Mucosa of rectum (tissue), 2 donors: Measurements from ENCODE around the gene STK35.

Source experiments
- H3K27ac ChIP-seq, 2 donors: one replicate each; pipeline ENCODE4 v1.7.0; 2013; ENCODE audit warnings: inconsistent platforms in 2 of 2, low read depth in 2 of 2, low read length in 2 of 2
- H3K27me3 ChIP-seq, 2 donors: one replicate each; pipeline ENCODE4 v1.7.0; 2013; ENCODE audit warnings: low read length in 2 of 2; ENCODE audit not compliant: control insufficient read depth in 2 of 2, insufficient read depth in 2 of 2
- H3K36me3 ChIP-seq, 2 donors: one replicate each; pipeline ENCODE4 v1.7.0; 2013; ENCODE audit warnings: low read length in 2 of 2; ENCODE audit not compliant: control insufficient read depth in 2 of 2, insufficient read depth in 2 of 2
- H3K4me1 ChIP-seq, 2 donors: one replicate each; pipeline ENCODE4 v1.7.0; 2013; ENCODE audit warnings: low read length in 2 of 2, mild to moderate bottlenecking in 1 of 2; ENCODE audit not compliant: control insufficient read depth in 2 of 2, insufficient read depth in 2 of 2
- H3K4me3 ChIP-seq, 2 donors: one replicate each; pipeline ENCODE4 v1.7.0; 2013; ENCODE audit warnings: low read length in 2 of 2
- H3K9ac ChIP-seq, 2 donors: one replicate each; pipeline ENCODE4 v1.7.0; 2013; ENCODE audit warnings: low read length in 2 of 2, low read depth in 1 of 2, mild to moderate bottlenecking in 1 of 2
- H3K9me3 ChIP-seq, 2 donors: one replicate each; pipeline ENCODE4 v1.7.0; 2013; ENCODE audit warnings: low read length in 2 of 2; ENCODE audit not compliant: control insufficient read depth in 2 of 2
- donor health status: healthy.
- donor health status: Normal muscosa, but diverticular disease.

STK35 gene

GRCh38 chr20:2101057-2101864 is at the start of gene STK35:
Gene STK35, plus strand, starts transcription at chr20:2101827. Its CDS starts 55 bp downstream, at chr20:2101882.
- Histone ChIP-seq H3K27me3 (no peaks in the 10 kb centered on the region), H3K4me3 (peak within 1 kb of the TSS; percentile 94 to 96), H3K9ac (peak within 1 kb of the TSS; percentile 93 to 98), H3K4me1 (peaks cover 28% of the 10 kb centered on the region in 2 donors), H3K9me3 (no peaks in the 10 kb centered on the region), H3K36me3 (peaks cover under 1% of the 10 kb centered on the region in 2 donors), H3K27ac (peak within 1 kb of the TSS; percentile 100)

DNA sequence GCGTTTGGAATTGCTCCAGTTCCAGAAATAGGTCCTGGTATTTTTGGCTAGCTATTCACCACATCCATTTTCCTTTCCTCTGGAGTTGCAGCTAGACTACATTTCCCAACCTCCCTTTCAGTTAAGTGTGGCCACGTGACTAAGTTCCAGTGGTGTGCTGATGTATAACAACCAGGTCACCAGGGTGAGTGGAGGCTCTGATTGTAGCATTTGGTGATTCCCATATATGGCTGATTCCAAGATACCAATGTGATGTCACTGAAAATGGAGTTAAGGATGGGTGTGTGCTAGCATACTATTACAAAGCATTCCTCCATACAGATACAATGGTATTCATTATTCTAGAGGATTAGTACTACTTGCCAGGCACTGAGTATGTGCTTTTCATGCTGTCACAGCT is 49.7 kb upstream of the STK35 start:
- Histone ChIP-seq H3K27me3 (peaks cover 5 to 6% of the 10 kb centered on the region in 2 donors), H3K4me3 (no peak overlapping the region), H3K9ac (no peak overlapping the region), H3K36me3 (no peaks in the 10 kb centered on the region), H3K9me3 (no peaks in the 10 kb centered on the region), H3K4me1 (no peaks in the 10 kb centered on the region), H3K27ac (no peak overlapping the region)

DNA sequence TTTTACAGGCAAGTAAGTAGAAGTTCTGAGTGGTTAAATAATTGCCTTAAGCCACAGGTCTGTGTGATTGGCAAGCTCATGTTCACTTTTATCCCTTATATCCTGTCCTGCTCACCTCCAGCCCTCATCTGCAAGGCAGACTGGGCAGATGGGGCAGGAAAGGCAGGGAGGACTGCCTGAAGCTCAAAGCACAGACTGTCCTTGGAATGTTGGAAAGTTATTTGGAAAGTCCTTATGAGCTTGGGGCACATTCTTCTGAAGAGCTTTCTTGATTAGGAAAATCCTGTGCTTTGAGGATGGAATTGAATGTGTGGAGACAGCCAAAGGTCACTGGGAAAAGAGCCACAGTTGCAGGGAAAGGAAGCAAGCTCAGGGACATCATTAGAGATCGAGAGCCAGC is 48.9 kb upstream of the STK35 start:
- Histone ChIP-seq H3K4me1 (no peaks in the 10 kb centered on the region), H3K36me3 (no peaks in the 10 kb centered on the region), H3K4me3 (no peak overlapping the region), H3K27ac (no peak overlapping the region), H3K9me3 (no peaks in the 10 kb centered on the region), H3K9ac (no peak overlapping the region), H3K27me3 (peaks cover 5 to 6% of the 10 kb centered on the region in 2 donors)

- Histone ChIP-seq H3K4me1 (no peaks in the 10 kb centered on the region), H3K36me3 (no peaks in the 10 kb centered on the region), H3K9me3 (no peaks in the 10 kb centered on the region), H3K9ac (no peak overlapping the region), H3K27me3 (peaks cover 5 to 6% of the 10 kb centered on the region in 2 donors), H3K27ac (no peak overlapping the region), H3K4me3 (no peak overlapping the region)
Observed at GRCh38 chr20:2053615-2054014, 48.0 kb upstream of the STK35 start.

GRCh38 chr20:2054911-2055310 is 46.7 kb upstream of the STK35 start:
- Histone ChIP-seq H3K36me3 (no peaks in the 10 kb centered on the region), H3K27ac (no peak overlapping the region), H3K4me1 (no peaks in the 10 kb centered on the region), H3K27me3 (peaks cover 4 to 5% of the 10 kb centered on the region in 2 donors), H3K4me3 (no peak overlapping the region), H3K9ac (no peak overlapping the region), H3K9me3 (no peaks in the 10 kb centered on the region)

GRCh38 chr20:2059411-2059810 is 42.2 kb upstream of the STK35 start:
- no peaks in the 10 kb centered on the region for H3K9me3 ChIP-seq
- no peak overlapping the region for H3K4me3 ChIP-seq
- H3K27ac ChIP-seq = no peak overlapping the region
- peaks cover 4 to 5% of the 10 kb centered on the region in 2 donors for H3K27me3 ChIP-seq
- no peaks in the 10 kb centered on the region for H3K36me3 ChIP-seq
- no peak overlapping the region for H3K9ac ChIP-seq
- no peaks in the 10 kb centered on the region for H3K4me1 ChIP-seq

DNA sequence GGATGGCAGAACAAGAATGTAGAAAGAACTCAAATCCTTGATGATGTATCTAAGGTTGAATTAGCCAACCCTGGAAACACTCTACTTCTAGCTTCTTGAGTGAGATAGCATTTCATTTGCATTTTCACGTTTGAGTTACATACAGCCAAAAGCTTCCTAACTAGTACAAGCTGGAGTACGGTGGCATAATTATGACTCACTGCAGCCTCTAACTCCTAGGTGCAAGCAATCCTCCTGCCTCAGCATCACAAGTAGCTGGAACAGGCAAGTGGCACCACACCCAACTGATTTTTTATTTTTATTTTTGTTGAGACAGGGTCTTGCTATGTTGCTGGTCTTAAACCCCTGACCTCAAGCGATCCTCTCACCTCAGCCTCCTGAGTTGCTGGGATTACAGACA is 36.5 kb upstream of the STK35 start:
- H3K27ac ChIP-seq = no peak overlapping the region
- no peak overlapping the region for H3K9ac ChIP-seq
- H3K4me1 ChIP-seq = no peaks in the 10 kb centered on the region
- no peaks in the 10 kb centered on the region for H3K36me3 ChIP-seq
- peaks cover 5 to 8% of the 10 kb centered on the region in 2 donors for H3K27me3 ChIP-seq
- no peaks in the 10 kb centered on the region for H3K9me3 ChIP-seq
- H3K4me3 ChIP-seq = no peak overlapping the region

GRCh38 chr20:2066461-2067122 is 35.0 kb upstream of the STK35 start:
- H3K36me3 ChIP-seq = no peaks in the 10 kb centered on the region

GRCh38 chr20:2080532-2081224 is 20.9 kb upstream of the STK35 start:
- Histone ChIP-seq H3K9ac (no peak overlapping the region), H3K27ac (no peak overlapping the region), H3K4me3 (no peak overlapping the region), H3K36me3 (no peaks in the 10 kb centered on the region), H3K27me3 (peaks cover 2 to 4% of the 10 kb centered on the region in 2 donors), H3K9me3 (no peaks in the 10 kb centered on the region), H3K4me1 (no peaks in the 10 kb centered on the region)

More at GRCh38 chr20:2066461-2067122, 35.0 kb upstream of the STK35 start:
- H3K9me3 ChIP-seq = no peaks in the 10 kb centered on the region
- H3K27me3 ChIP-seq = peaks cover 5 to 8% of the 10 kb centered on the region in 2 donors
- H3K9ac ChIP-seq = no peak overlapping the region
- no peak overlapping the region for H3K4me3 ChIP-seq
- H3K27ac ChIP-seq = no peak overlapping the region
- H3K4me1 ChIP-seq = no peaks in the 10 kb centered on the region

DNA sequence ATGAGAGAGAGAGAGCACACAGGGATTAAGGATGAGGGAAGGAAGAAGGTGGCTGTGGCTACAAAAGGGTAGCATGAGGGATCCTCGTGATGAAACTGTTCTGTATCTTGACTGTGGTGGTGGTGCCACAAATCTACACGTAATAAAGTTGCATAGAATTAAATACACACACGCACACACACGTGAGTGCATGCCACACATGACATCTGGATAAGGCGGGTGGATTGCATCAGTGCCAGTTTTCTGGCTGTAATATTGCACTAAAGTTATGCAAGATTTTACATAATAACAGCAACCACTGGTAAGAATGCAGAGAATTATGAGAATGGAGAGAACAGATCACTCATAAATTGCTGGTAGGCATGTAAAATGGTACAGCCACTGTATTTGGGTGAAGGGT is 16.9 kb upstream of the STK35 start:
- Histone ChIP-seq H3K36me3 (no peaks in the 10 kb centered on the region), H3K9ac (no peak overlapping the region), H3K4me3 (no peak overlapping the region), H3K27ac (no peak overlapping the region), H3K27me3 (peaks cover 7 to 17% of the 10 kb centered on the region in 2 donors), H3K9me3 (no peaks in the 10 kb centered on the region), H3K4me1 (peaks cover 0 to 7% of the 10 kb centered on the region in 2 donors)
